OCI-LY3 (cell line): ENCODE data around the gene KLHL41.

Source experiments
- EZH2phosphoT487 ChIP-seq: fragments of 200-600 bp; shearing (Covaris generic); IDR thresholded peaks from 2 replicates; pipeline ENCODE4 v1.6.1; 2018; ENCODE audit warnings: antibody characterized with exemption, mixed run types, low read depth
- TF ChIP-seq, protein P1 (sequence below): fragments of 200-600, 300-600 bp; sonication (generic); IDR thresholded peaks from 2 replicates; pipeline ENCODE4 v1.5.1; 2014; ENCODE audit warnings: antibody characterized with exemption, low read length, low read depth

DNA sequence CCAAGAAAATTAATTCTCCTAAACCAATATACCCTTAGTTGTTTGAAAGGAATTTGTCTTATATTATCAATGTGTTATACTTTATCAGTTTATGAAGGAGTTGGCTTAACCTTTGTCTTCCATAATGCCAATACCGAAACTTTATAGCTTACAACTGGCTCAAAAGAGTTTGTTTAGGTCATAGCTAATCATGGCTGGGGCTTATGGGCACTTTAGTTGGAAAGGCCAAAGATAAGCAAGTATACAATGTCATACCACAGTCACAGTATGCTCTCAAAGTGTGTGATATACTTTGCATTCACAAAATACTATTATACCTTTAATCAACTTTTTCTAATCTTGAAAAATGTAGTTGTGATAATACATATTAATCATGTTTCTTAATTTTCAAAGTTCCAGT lies 2.3 kb downstream of the KLHL41 start:
- TF ChIP-seq, protein P1, sequence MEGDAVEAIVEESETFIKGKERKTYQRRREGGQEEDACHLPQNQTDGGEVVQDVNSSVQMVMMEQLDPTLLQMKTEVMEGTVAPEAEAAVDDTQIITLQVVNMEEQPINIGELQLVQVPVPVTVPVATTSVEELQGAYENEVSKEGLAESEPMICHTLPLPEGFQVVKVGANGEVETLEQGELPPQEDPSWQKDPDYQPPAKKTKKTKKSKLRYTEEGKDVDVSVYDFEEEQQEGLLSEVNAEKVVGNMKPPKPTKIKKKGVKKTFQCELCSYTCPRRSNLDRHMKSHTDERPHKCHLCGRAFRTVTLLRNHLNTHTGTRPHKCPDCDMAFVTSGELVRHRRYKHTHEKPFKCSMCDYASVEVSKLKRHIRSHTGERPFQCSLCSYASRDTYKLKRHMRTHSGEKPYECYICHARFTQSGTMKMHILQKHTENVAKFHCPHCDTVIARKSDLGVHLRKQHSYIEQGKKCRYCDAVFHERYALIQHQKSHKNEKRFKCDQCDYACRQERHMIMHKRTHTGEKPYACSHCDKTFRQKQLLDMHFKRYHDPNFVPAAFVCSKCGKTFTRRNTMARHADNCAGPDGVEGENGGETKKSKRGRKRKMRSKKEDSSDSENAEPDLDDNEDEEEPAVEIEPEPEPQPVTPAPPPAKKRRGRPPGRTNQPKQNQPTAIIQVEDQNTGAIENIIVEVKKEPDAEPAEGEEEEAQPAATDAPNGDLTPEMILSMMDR = no peak
- TF ChIP-seq EZH2phosphoT487 = no peak
